GM21529 (cell line): ENCODE measurements around the gene CNFN.

Experiments used
- ATAC-seq: cut with Tn5 transposase; IDR thresholded peaks from one replicate; pipeline ENCODE4 v1.9.1; 2021; ENCODE audit not compliant: unreplicated experiment

The CNFN gene, protein sequence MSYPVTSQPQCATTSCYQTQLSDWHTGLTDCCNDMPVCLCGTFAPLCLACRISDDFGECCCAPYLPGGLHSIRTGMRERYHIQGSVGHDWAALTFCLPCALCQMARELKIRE

GRCh38 chr19:42389899-42390298 is at the start of gene CNFN:
Gene CNFN, minus strand, starts transcription at chr19:42390297. Its CDS starts 1,260 bp downstream, at chr19:42389037.
- ATAC-seq, result no peak

DNA sequence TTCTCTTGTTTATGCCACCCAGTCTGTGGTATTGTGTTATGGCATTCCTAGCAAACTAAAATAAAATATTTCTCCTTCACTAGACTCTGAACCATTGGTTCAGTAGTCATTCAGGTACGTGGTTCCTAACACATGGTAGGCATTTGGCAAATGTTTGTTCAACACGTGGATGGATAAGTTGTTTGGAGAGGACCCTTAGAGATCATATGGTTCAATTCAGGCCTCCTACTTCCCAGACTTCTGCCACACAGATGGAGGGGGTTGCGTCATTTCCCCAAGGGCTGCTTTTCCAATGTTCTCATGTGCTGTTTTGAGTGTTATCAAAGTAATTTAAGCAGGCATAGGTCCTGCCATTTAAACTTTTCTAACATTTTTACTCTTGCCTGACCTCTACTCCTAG is 45.9 kb upstream of the CNFN start:
- ATAC-seq, result no peak

- ATAC-seq, result no peak
These were observed 45.2 kb upstream of the CNFN start for GRCh38 chr19:42435316-42435715.

DNA sequence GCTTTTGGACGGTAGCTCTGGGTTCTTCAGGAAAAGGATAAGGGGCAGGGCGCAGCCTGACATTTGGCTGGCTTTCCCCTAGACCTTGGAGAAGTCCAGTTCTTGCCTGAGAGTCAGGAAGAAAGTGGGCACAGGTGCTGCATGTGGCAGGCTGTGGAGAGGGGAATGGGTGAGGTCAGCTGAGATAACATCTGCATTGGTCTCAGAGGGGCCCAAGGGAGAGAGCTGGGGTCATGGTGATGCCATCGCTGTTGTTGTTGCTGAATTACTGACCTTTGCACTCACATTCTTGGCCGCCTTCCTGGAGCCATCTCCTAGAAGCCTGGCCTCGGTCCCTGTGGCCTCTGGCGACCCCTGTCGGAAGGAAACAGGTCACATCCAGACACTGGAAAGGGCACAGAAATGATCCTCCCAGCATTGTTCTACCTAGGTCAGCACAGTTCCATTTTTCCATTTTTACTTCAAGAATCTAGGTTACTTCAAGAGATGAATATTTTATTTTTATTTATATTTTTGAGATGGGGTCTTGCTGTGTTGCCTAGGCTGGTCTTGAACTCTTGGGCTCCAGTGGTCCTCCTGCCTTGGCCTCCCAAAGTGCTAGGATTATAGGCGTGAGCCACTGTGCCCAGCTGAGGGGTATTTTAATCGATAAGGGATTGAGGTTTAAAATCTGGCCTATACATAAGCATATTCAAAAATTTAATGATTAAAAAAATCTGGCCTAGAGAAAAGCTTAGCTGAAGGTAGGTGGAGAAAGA is 43.6 kb upstream of the CNFN start:
- ATAC-seq, result no peak

- ATAC-seq, result no peak
These were observed 41.4 kb upstream of the CNFN start for GRCh38 chr19:42431486-42431885.

- no peak for ATAC-seq
These were observed 38.6 kb upstream of the CNFN start for GRCh38 chr19:42428676-42429075.

DNA sequence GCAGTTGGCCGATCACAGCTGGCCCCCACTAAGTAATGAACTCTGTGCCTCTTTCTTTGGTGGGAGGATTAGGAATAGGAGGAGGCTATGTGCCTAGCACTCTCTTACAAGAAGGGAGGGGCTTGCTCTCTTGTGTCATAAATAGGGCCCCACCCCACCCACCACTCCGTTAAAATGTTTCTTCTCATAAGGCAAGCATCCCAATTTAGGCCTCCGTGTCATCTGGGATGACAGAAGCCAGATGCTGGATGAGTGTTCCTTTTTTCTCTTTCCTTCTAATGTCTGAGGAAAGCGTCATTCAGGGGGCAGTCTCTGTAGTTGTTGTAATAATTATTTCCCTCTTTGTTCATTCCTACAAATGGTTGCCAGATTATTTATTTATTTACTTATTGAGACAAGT is 37.2 kb upstream of the CNFN start, which contains the start of gene LIPE:
LIPE (minus strand) TSS at position 76 of the 400 bp plus-strand sequence. CDS start 239 bp downstream, outside the sequence.
- ATAC-seq, result no peak

DNA sequence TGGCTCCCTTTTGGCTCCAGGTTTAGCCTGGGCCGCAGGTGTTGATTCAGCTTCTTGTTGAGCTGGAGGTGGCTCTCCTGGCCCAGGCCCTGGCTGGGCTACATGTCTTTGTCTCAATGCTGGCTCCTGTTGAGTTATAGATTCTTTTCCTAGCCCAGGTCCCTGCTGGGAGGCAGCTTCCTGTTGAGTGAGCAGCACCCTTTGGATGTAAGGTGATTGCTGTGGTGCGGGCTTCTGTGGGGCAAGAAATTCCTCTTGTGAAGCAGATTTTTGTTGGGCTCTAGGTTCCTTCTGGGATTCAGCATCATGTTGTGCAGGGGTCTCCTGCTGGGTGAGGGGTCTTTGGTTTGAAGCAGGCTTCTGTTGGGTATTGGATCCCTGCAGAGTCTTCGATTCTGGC is 36.5 kb upstream of the CNFN start:
- no peak for ATAC-seq

- ATAC-seq, result no peak
These were observed 34.6 kb upstream of the CNFN start for GRCh38 chr19:42424712-42425131.

DNA sequence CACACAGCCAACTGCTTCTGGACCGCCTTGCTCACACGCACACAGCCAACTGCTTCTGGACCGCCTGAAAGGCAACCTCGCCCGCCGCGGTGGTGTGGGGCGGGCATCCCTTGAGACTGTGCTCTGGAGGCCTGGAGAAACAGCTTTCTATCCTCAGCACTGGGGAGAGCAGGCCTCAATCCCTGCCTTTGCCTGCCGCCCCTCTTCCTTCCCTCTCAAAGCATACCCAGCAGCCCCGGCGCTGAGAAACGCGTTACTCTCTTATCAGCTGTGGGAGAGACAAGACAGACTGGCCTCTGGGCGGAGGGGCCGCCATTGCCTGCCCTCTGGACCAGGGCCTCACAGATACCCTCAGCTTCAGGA is 34.2 kb upstream of the CNFN start:
- no peak for ATAC-seq

DNA sequence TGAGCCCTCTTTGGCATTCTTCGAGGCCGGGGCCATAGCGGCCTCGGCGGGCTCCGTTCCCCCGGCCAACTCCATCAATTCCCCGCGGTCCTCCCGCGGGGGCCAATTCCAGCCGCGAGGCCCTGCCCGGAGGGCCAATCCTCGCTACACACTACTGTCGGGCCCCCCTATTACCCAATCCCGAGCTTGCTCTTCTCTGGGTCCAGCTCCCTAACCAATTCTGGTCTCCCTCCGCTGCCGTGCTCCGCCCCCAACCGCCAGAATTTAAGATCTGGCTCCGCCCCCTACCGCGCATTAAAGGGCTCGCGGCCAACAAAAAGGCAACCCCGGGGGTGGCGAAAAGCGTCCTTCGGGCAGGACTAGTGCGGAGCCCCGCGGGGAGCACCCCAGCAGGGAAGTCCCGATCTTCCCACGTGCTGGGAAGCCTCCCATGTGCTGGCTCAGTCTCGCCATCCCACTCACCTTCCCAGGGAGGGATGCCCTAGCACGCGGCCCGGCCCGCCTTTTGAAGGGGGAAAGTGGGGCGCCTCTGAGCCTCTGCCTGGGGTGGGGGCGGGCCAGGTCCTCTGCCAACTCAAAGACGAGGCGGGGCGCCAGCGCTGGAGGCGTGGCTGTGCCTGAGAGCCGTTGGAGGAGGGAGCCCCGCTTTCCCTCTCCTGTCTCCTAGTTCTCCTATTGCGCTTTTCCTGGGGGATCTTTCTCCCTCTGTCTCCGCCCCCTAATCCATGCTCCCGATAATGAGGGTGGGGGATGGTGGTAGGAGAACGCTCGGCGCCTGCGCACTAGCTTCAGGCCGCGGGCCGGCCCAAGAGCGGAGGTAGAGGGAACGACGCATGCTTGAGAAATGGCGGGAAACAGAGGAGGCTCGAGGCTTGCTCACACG is 33.6 kb upstream of the CNFN start:
- ATAC-seq, result peak; percentile 86

DNA sequence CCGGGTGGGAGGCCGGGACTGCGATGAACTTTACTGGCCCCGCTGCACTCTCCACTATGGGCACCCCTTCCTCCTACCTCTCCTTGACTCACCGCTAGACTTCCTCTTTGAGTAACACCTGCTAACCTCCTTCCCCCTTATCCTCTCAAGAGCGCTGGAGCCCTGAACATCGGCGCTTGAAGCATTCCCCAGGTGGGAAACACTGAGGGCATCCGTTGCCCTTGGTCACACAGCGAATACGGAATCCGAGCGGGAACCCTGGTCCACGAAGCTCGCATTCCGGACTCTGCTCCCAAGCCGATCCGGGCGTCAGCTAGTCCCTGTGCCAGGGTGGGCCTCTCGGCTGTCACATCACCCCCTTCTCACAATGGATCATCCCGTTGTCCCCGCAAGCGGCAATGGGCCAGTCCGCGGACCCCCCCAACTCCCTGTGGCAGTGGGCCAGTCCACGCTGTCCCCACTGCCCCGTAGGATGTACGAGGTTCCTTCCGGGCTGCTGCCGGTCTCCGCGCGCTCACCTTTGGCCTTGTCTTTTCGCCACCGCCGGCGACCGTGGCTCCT is 32.9 kb upstream of the CNFN start:
- ATAC-seq, result peak; percentile 42

GRCh38 chr19:42422092-42422900 is 32.2 kb upstream of the CNFN start:
- peak; percentile 10 for ATAC-seq

DNA sequence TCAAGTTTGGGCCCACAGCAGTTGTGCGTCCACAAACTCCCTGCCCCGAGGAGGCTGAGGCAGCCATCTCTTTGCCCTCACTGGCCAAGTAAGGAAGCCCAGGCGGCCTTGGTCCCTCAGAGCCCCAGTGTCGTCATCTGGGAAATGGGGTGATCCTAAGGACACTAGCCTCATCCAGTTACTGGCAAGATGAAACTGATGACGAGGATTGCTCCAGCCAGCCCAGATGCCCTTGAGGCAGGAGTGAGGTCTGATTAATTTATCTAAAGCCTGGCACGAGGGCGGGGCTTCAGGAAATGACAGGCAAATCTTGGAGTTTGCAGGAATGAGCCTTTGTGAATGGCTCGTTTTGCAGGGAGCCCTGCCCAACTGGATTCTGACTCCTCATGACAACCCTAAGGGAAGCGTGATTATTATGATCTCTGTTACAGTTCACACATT is 31.5 kb upstream of the CNFN start:
- ATAC-seq, result no peak

DNA sequence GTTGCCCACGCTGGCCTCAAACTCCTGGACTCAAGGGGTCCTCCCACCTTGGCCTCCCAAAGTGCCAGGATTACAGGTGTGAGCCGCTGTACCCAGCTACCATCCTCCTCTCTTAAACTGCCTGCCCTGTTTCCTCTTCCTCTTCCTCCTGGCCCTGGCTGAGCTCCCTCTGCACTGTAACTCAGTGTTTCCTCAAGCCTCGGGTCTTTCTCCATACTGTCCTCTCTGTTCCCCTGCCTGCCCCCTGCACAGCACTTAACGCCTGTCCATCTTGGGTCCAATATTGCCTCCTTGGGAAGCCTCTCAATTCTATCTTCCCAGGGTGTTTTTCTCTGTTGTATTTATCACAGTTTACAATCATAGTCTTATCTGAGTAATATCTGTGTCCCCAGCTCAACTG is 31.0 kb upstream of the CNFN start:
- no peak for ATAC-seq

GRCh38 chr19:42420055-42420544 is 30.0 kb upstream of the CNFN start:
- peak; percentile 31 for ATAC-seq

DNA sequence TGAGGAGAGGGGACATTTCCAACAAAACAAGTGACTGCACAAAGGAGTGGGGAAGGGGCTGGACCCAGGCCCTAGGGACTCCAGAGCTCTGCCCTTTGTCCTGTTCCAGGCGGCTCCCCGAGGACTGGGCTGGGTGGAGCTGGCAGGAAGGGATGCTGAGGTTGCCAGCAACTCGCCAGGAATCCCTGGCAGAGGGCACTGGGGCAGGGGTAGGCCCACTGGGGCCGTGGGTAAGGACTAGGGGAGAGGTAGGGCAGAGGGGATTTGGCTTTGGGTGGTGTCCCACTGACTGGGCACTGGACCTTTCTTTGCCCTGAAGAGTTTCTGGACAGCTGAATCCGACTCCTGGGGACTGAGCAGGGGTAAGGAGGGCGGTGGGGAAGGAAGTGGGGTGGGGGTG is 29.2 kb upstream of the CNFN start:
- no peak for ATAC-seq

DNA sequence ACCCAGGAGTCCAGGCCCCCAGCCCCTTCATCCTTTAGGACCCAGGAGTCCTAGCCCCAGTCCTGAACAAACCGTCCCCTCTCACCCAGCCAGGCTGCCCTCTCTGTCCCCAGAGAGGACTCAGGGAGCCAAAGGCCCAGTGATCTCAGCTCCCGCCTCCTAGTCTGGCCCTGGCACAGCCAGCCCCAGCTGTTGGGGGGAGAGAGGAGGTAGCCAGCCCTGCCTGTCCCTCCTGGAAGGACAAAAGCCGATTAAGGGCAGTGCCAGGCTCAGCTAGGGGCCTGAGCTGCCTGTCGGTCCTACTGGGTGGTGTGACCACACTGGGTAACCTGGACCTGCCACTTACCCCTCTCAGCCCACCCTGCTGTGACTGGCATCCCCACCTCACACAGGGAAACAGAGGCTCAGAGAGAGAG is 22.6 kb upstream of the CNFN start:
- ATAC-seq, result no peak

- ATAC-seq, result no peak
These were observed 22.1 kb upstream of the CNFN start for GRCh38 chr19:42412227-42412626.

DNA sequence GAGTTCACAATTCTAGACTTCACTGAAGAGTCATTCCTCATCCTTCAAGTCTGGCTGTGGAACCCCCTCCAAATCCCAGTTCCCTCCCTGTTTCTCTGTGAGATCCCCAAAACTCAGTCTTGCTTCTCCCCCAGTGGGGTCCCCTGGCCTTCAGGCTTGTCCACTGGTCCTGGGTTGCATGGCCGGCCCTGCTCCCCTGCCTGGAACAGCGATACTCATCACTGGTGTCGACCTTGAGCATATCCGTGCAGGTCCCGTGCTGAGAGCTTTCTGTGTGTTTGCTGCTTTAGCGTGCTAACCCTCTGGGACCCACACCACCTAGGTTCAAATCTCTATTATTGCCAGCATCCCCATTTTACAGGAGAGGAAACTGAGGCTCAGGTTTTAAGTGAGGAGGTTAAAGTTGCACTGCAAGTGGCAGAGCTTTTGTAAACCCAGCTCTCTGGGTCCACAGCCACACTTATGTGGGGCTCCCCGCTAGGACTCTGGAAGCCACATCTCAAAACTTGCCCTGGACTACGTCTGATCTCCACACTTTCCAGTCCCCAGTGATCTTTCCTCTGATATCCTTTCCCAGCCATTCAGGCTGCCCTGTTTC is 21.6 kb upstream of the CNFN start:
- ATAC-seq, result no peak
